ENCODE data around the gene FAM120AOS. TPM values are rescaled to one million over a fixed set of nuclear protein-coding genes. Genes with fewer than 3 reads are reported as not detected.

The FAM120AOS gene
- total RNA-seq, 1 experiment from 2014 or later: 53.6 TPM

DNA sequence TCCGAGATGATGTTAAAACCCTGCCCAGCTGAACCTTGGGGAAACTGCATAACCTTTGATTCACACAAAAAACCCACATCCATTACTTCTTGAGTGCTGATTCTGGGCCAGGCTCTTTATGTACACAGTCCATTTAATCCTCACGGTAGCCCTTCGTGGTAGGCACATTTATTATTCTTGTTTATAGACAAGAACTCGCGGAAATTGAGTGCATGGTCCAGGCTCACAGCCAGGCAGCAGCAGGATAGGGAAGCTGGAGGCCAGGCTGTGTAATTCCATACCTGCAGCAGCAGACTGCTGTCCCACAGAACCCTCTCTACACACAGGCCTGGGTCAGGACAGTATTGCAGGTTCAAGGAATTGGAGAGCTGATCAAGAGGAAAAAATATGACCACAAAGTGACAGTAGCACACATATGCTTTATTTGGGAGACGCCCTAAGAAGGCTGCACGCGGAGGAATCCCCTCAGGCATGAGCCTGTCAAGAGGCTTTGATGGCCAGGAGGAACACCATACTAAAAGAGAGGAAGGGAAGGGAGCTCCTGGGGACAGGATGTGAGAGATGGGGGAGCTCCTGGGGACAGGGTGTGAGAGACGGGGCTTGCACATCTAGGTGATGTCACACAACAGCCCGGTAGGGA lies 30.3 kb downstream of the FAM120AOS start:
- Histone ChIP-seq H3K56ac (ENCODE audit: insufficient read length, low read depth, low read length) (no peak overlapping the region), H3K4me2 (ENCODE audit: insufficient read depth, insufficient read length, low read length) (no peak overlapping the region), H2BK5ac (ENCODE audit: insufficient read length, low read length) (no peak overlapping the region), H4K91ac (ENCODE audit: insufficient read length, low read depth, low read length) (no peak overlapping the region), H3K79me1 (ENCODE audit: insufficient read depth, low read depth, low read length, poor library complexity, severe bottlenecking) (no peaks in the 10 kb centered on the region), H3K23me2 (ENCODE audit: insufficient read length, low read depth, low read length, poor library complexity, severe bottlenecking) (no peaks in the 10 kb centered on the region), H2BK20ac (ENCODE audit: low read depth, low read length, poor library complexity, severe bottlenecking) (no peak overlapping the region), H2AK5ac (ENCODE audit: insufficient read length, low read length) (no peak overlapping the region), H3K18ac (ENCODE audit: insufficient read length, low read depth, low read length) (no peak overlapping the region), H3T11ph (ENCODE audit: low read length) (no peak overlapping the region), H3K14ac (ENCODE audit: insufficient read depth, low read length) (no peak overlapping the region), H4K5ac (ENCODE audit: insufficient read length, low read depth, low read length) (no peak overlapping the region), H3K4me1 (ENCODE audit: insufficient read depth, low read length) (no peaks in the 10 kb centered on the region), H4K20me1 (ENCODE audit: control insufficient read depth, insufficient read depth, insufficient read length) (no peaks in the 10 kb centered on the region), H3K9ac (ENCODE audit: extremely low read depth, insufficient read length, low read length) (no peak overlapping the region), H2AFZ (ENCODE audit: low read length) (no peak overlapping the region), H3K9me3 (ENCODE audit: control insufficient read depth, low read depth, low read length) (no peaks in the 10 kb centered on the region), H3K27me3 (ENCODE audit: insufficient read depth, low read length) (no peaks in the 10 kb centered on the region), H2BK120ac (ENCODE audit: low read depth, low read length, poor library complexity, severe bottlenecking) (no peak overlapping the region), H3K23ac (ENCODE audit: insufficient read length, low read depth, low read length) (no peak overlapping the region), H3K79me2 (ENCODE audit: insufficient read depth, low read length) (no peaks in the 10 kb centered on the region), H4K8ac (replicated peaks; ENCODE audit: insufficient read length, low read depth, low read length) (no peak overlapping the region), H3K27ac (ENCODE audit: insufficient read length, low read depth, low read length) (no peak overlapping the region), H2BK12ac (ENCODE audit: insufficient read length, low read depth, low read length) (no peak overlapping the region), H3K4ac (ENCODE audit: low read depth, low read length) (no peak overlapping the region), H2BK15ac (ENCODE audit: low read depth, low read length) (no peak overlapping the region)
- Mint-ChIP-seq H3K36me3 (ENCODE audit: insufficient read depth in 1 of 3, low read depth in 3 of 3) (peaks cover 2 to 15% (median 9%) of the 10 kb centered on the region in 3 experiments; a peak in 6 of 7 replicates), H3K27me3 (ENCODE audit: low read depth) (no peaks in the 10 kb centered on the region; the same call in 1 of the 2 replicates), H3K27ac (no peak overlapping the region), H3K4me1 (peaks cover 0 to 3% of the 10 kb centered on the region in 2 experiments; a peak in 1 of 4 replicates), H3K9me3 (peaks cover 12 to 27% of the 10 kb centered on the region in 2 experiments), H3K4me3 (no peak overlapping the region)
- no CpG with 5 or more reads among the region's 10 CpGs for WGBS (ENCODE audit: extremely low coverage, insufficient read length, low lambda C conversion rate)
- no peak for TF ChIP-seq CTCF (conservative IDR thresholded peaks at IDR 0.05)
- no peak for DNase-seq

All from H9 (cell line).